Activated T-cell treated with anti-CD3 and anti-CD28 coated beads for 24 hours (primary cell): Measurements from ENCODE around the gene PLGLB1.
"Not testable (repeated sequence)": the region's sequence is repeated elsewhere in the genome, so short reads cannot be mapped to it uniquely, and the experiment has no call there.

Source experiments
- DNase-seq: peaks from one replicate; pipeline ENCODE4 v3.0.0-alpha.2; 2020; ENCODE audit warnings: low read depth

Gene PLGLB1

GRCh38 chr2:87021744-87022143 lies at the start of gene PLGLB1:
TSS of gene PLGLB1 (minus strand) at chr2:87021844. CDS start at chr2:87021783, 61 bp downstream.
- DNase-seq: not testable (repeated sequence)

GRCh38 chr2:87064305-87064704 lies 42.7 kb upstream of the PLGLB1 start:
- DNase-seq: not testable (repeated sequence)

GRCh38 chr2:87063431-87063830 lies 41.8 kb upstream of the PLGLB1 start:
- not testable (repeated sequence) for DNase-seq

- DNase-seq: not testable (repeated sequence)
These were observed 39.9 kb upstream of the PLGLB1 start for GRCh38 chr2:87061519-87061918.

- not testable (repeated sequence) for DNase-seq
These were observed 36.0 kb upstream of the PLGLB1 start for GRCh38 chr2:87057606-87058005.

- DNase-seq: not testable (repeated sequence)
These were observed 35.2 kb upstream of the PLGLB1 start for GRCh38 chr2:87056843-87057242.

- not testable (repeated sequence) for DNase-seq
These were observed 34.8 kb upstream of the PLGLB1 start for GRCh38 chr2:87056435-87056834.

- DNase-seq: not testable (repeated sequence)
These were observed 32.7 kb upstream of the PLGLB1 start for GRCh38 chr2:87054375-87054774.

GRCh38 chr2:87041321-87041978 lies 19.8 kb upstream of the PLGLB1 start:
- not testable (repeated sequence) for DNase-seq

- not testable (repeated sequence) for DNase-seq
These were observed 7.0 kb upstream of the PLGLB1 start for GRCh38 chr2:87028607-87029006.

GRCh38 chr2:87026816-87027215 lies 5.2 kb upstream of the PLGLB1 start:
- not testable (repeated sequence) for DNase-seq

- DNase-seq: not testable (repeated sequence)
These were observed 4.3 kb upstream of the PLGLB1 start for GRCh38 chr2:87025927-87026326.

- not testable (repeated sequence) for DNase-seq
These were observed 2.5 kb upstream of the PLGLB1 start for GRCh38 chr2:87023988-87024615.

GRCh38 chr2:87021043-87021442 lies 601 bp downstream of the PLGLB1 start:
- not testable (repeated sequence) for DNase-seq

GRCh38 chr2:87019053-87019452 lies 2.6 kb downstream of the PLGLB1 start:
- not testable (repeated sequence) for DNase-seq

GRCh38 chr2:87014489-87015169 lies 7.0 kb downstream of the PLGLB1 start:
- DNase-seq: not testable (repeated sequence)

- not testable (repeated sequence) for DNase-seq
These were observed 17.2 kb downstream of the PLGLB1 start for GRCh38 chr2:87004398-87004797.
